ENCODE measurements around the gene GPR146.

Gene GPR146

DNA sequence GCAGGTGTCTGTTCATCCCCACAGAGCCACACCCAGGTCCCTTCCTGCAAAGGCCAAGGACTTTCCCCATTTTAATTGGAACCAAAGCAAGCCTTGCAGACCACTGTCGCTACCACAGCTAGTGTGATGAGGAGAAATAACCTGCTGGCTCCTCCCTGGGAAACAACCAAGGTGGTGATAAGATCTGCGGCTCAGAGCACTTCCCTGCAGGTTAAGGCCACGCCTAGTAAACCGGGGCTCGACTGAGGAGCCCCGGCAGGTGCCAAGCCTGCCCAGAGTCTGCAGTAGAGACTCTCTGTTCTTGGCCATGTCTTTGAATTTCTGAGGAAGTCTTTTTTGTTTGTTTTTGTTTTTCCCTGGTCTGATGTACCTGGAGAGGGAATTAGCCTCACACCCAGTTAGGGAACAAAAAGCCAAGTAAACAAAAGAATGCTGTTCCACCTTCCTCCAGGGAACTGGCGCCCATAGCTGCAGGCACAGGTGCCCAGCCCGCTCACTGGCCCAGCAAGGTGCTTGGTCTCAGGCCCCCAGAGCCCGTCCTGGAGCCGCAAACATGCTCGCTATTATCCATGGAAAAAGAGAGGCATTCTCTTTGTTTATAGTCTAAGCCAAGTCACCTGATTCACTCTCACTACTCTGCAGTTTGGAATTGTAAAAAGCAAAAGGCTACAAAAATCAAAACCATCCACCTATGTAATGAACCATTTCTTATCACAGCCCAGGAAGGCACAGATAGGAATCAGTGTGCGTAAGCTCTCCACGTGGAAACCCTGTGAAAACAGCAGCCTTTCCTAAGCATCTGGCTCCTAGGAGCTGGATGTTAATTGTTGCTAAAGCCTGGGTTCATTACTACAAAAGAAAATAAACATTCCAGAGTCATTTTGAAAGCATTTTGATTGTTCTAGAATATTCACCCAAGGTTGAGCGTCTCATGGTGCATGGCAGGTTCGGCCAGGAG, 2.7 kb downstream of the GPR146 start:
- H3K27me3 Mint-ChIP-seq = peaks cover 2% of the 10 kb centered on the region
- H3K27ac Mint-ChIP-seq = no peak overlapping the region
- no peak overlapping the region for H3K4me3 Mint-ChIP-seq
- H3K9me3 Mint-ChIP-seq = no peaks in the 10 kb centered on the region
- peaks cover 63% of the 10 kb centered on the region for H3K4me1 Mint-ChIP-seq
- no peaks in the 10 kb centered on the region for H3K36me3 Mint-ChIP-seq

DNA sequence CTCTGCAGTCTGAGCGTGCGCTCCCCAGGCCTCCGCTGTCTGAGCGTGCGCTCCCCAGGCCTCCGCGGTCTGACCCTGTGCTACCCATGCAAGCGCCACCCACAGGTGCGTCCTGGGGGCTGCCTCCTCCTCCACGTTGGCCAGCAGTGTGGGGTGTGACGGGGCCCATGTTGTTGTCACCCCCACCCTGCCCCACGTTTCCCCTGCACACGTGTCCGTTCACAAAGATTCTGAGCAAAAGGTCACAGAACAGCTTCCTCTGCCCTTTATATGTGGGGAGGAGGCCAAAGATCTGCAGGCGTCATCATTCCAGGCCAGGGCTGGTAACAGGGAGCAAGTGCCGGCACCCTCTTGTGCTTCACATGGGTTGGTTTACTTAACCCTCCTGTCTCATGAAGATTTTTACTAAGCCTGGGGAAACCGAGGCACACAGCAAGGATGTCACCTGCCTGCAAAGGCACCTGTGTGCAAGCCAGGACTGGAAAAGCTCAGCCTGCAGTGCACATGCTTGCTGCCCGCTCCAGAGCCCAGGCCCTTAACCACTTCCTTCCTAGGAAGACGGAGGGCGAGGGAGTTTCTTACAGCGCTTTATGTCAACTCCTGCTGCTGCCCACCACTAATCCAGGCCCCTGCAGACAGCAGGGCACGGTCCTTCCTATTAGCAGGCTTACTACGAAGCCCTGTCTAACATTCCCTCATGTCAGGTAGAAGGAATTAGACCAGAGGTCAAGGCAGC, 4.8 kb downstream of the GPR146 start:
- no peak overlapping the region for H3K27ac Mint-ChIP-seq
- no peaks in the 10 kb centered on the region for H3K9me3 Mint-ChIP-seq
- peaks cover 57% of the 10 kb centered on the region for H3K4me1 Mint-ChIP-seq
- H3K4me3 Mint-ChIP-seq = no peak overlapping the region
- H3K27me3 Mint-ChIP-seq = no peaks in the 10 kb centered on the region
- H3K36me3 Mint-ChIP-seq = no peaks in the 10 kb centered on the region

GRCh38 chr7:1049801-1050200, 5.5 kb downstream of the GPR146 start:
- Mint-ChIP-seq H3K4me3 (no peak overlapping the region), H3K27me3 (no peaks in the 10 kb centered on the region), H3K27ac (no peak overlapping the region), H3K9me3 (no peaks in the 10 kb centered on the region), H3K36me3 (no peaks in the 10 kb centered on the region), H3K4me1 (peaks cover 63% of the 10 kb centered on the region)

DNA sequence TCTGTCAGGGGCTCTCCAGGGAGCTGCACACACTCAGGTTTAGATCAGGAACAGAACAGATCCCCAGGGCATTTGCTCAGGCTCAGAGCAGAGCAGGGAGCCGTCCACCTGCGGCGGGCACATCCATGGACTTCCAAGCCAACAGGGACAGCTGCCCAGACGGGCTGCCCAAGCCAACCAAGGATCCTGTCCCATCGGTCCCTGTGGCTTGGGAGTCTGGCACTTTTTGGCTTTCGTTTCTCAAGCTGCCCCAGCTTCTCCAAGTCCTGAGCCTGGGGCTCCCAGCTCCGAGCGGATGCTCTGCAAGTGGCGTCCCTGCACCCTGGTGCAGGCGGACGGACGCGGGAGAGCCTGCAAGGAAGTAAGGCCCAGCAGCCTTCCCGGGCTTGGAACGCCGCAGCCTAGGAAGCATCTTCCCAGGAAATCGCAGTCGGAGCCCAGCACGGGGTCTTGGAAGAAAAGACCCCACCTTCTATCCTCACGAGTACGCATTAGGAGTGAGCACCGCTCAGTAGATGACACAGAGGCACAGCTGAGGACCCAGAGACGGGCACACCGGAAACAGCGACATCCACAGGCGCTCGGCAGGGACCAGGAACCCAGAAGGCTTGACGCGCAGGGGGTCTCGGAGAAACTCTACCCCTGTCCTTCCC, 6.0 kb downstream of the GPR146 start:
- Mint-ChIP-seq H3K27ac (no peak overlapping the region), H3K27me3 (no peaks in the 10 kb centered on the region), H3K4me3 (no peak overlapping the region), H3K4me1 (peaks cover 63% of the 10 kb centered on the region), H3K36me3 (no peaks in the 10 kb centered on the region), H3K9me3 (no peaks in the 10 kb centered on the region)

DNA sequence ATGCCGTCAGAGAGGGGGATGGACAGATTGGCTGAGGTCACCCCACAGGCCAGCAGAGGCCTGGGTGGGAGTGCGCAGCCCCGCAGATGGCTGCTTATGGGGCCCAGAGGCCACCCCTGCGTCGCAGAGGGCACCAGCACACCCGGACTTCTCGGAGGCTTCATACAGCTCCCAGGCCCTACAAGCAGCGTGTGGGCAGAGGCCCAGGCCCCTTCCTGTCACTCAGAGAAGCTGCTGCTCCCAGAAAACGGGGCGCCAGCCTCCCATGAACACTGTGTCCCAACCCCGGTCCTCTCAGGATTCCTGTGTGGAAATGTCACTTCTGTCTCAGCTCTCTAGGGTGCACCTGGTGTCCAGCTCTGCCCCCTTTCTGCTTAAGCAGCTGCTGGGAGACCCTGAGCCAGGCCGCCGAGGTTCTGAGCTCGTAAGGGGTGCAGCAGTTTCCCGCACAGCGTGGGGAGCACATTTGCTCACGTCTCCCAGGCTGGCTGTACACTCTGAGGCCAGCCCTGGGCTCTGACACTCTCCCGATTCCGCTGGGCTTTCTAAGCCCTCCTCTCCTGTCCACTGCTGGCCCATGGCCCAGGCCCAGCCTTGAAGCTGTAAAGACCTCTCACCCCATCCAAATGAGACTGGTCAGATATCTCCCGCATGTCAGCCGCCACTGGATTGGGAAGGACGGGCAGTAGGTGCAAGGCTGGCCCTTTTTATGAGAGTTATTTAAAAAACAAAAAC, 6.8 kb downstream of the GPR146 start:
- H3K27me3 Mint-ChIP-seq = no peaks in the 10 kb centered on the region
- H3K36me3 Mint-ChIP-seq = no peaks in the 10 kb centered on the region
- no peak overlapping the region for H3K27ac Mint-ChIP-seq
- no peak overlapping the region for H3K4me3 Mint-ChIP-seq
- peaks cover 63% of the 10 kb centered on the region for H3K4me1 Mint-ChIP-seq
- H3K9me3 Mint-ChIP-seq = no peaks in the 10 kb centered on the region

GRCh38 chr7:1052031-1052818, 7.9 kb downstream of the GPR146 start:
- Mint-ChIP-seq H3K36me3 (no peaks in the 10 kb centered on the region), H3K9me3 (no peaks in the 10 kb centered on the region), H3K27ac (no peak overlapping the region), H3K27me3 (no peaks in the 10 kb centered on the region), H3K4me1 (peaks cover 53% of the 10 kb centered on the region), H3K4me3 (no peak overlapping the region)

DNA sequence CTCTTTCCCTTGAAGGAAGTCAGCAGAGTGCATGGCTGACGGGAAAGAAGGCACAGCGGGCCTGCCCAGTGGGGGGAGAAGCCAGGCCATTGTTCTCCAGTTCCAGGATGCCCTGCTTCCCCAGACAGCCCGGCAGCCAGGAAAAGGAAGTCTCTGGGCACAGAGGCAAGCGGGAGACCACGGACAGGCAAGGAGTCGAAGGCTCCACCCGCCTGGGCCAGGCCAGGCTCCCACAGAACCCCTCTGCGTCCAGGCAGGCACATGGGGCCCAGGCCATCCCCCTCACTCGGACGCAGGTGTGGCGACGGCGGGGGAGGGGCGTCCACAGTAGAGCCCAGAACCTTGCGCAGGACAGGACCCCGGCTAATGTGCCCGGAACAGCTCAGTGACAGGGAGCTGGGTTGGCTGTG, 8.7 kb downstream of the GPR146 start:
- H3K27me3 Mint-ChIP-seq = no peaks in the 10 kb centered on the region
- H3K36me3 Mint-ChIP-seq = no peaks in the 10 kb centered on the region
- no peak overlapping the region for H3K27ac Mint-ChIP-seq
- H3K9me3 Mint-ChIP-seq = no peaks in the 10 kb centered on the region
- H3K4me1 Mint-ChIP-seq = peaks cover 48% of the 10 kb centered on the region
- H3K4me3 Mint-ChIP-seq = no peak overlapping the region

- Mint-ChIP-seq H3K27me3 (no peaks in the 10 kb centered on the region), H3K4me1 (peaks cover 47% of the 10 kb centered on the region), H3K27ac (no peak overlapping the region), H3K4me3 (no peak overlapping the region), H3K9me3 (no peaks in the 10 kb centered on the region), H3K36me3 (no peaks in the 10 kb centered on the region)
Observed at GRCh38 chr7:1053816-1054370, 9.5 kb downstream of the GPR146 start.

DNA sequence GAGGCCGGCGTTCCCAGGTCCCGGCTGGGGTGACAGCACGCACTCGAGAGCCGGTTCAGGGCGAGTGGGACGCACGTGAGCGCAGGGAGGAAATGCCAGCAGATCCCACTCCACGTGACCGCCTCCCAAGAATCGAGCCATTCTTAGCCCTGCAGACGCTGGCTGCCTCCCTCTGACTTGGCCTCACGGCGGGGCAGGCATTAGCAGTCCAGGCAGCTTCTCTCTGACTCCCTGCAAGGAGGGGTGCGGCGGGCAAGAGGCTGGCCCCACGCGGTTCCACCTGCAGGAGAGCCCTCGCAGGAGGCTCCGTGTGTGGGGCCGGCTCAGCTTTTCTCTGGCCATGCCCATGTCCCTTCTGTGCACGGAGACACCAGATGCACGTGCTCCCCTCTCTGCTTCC, 10.1 kb downstream of the GPR146 start:
- Mint-ChIP-seq H3K27me3 (no peaks in the 10 kb centered on the region), H3K4me3 (no peak overlapping the region), H3K4me1 (peaks cover 42% of the 10 kb centered on the region), H3K27ac (no peak overlapping the region), H3K9me3 (no peaks in the 10 kb centered on the region), H3K36me3 (no peaks in the 10 kb centered on the region)

GRCh38 chr7:1054861-1055450, 10.6 kb downstream of the GPR146 start:
- Mint-ChIP-seq H3K4me3 (peak overlapping the region; percentile 88), H3K27ac (peak overlapping the region; percentile 12), H3K9me3 (no peaks in the 10 kb centered on the region), H3K27me3 (no peaks in the 10 kb centered on the region), H3K36me3 (no peaks in the 10 kb centered on the region), H3K4me1 (peaks cover 39% of the 10 kb centered on the region)

DNA sequence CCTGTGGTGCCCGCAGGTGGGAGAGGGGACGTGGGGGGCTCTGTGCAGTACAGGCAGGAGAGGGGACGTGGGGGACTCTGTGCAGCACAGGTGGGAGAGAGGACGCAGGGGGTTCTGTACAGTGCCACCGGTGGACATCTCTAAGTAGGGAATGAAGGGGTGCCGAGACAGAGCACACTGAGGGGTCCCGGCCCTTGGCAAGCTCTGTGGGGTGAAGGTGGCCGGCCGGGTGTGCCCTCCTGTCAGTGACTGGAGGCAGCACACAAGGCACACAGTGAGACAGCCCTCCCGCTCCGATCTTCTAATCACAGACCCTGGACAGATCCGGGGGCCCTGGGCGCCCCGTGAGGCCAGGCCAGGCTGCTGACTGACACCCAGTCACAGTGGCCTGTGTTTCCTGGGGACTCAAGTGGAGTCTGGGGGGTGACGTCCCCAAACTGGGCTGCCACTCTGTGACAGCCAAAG, 11.2 kb downstream of the GPR146 start:
- no peaks in the 10 kb centered on the region for H3K36me3 Mint-ChIP-seq
- peaks cover 37% of the 10 kb centered on the region for H3K4me1 Mint-ChIP-seq

DNA sequence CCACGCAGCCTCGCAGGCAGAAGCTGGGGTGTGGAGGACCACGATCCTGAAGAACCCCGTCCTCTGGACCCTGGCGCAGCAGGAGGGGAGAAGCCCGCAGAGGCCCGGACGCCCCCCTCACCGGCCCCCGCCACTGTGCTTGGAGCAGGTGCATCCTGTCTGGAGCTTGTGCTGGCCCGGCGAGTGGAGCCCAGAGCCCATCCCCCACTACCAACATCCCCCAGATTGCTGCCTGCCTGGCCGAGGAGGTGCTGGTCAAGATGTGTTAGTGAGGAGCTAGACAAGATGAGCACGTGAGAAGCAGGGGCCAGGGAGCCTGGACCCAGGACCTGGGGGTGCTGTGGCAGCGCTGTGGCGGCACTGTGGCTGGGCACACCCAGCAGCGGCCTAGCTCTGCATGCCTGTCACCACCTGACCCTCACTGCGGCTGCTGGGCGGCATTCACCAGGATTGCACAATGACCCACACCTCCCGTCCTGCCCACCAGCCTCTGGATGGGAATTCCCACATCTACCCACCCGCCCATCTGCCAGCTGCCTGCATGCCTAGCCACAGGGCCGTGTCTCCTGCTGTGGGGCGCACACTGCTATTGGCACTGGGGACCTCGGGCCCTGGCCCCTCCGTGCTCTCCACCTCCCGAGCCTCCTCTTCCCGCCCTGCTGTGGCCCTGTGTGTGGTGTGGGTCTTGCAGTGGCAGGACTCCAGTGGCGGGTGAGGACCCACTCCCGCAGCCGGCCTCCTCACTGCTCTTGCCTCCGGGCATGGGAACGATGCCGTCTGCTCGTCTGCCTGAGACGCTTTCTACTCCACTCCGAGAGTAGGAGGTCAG, 11.8 kb downstream of the GPR146 start:
- no peaks in the 10 kb centered on the region for H3K36me3 Mint-ChIP-seq
- H3K27me3 Mint-ChIP-seq = no peaks in the 10 kb centered on the region
- H3K27ac Mint-ChIP-seq = no peak overlapping the region
- no peaks in the 10 kb centered on the region for H3K9me3 Mint-ChIP-seq
- peaks cover 37% of the 10 kb centered on the region for H3K4me1 Mint-ChIP-seq
- peak overlapping the region; percentile 88 for H3K4me3 Mint-ChIP-seq

More for the DNA sequence above, 11.2 kb downstream of the GPR146 start:
- no peaks in the 10 kb centered on the region for H3K27me3 Mint-ChIP-seq
- H3K9me3 Mint-ChIP-seq = no peaks in the 10 kb centered on the region
- peak overlapping the region; percentile 12 for H3K27ac Mint-ChIP-seq
- H3K4me3 Mint-ChIP-seq = peak overlapping the region; percentile 88

- H3K27ac Mint-ChIP-seq = no peak overlapping the region
- H3K4me3 Mint-ChIP-seq = peak overlapping the region; percentile 30
- no peaks in the 10 kb centered on the region for H3K27me3 Mint-ChIP-seq
- peaks cover 32% of the 10 kb centered on the region for H3K4me1 Mint-ChIP-seq
- H3K36me3 Mint-ChIP-seq = no peaks in the 10 kb centered on the region
- H3K9me3 Mint-ChIP-seq = no peaks in the 10 kb centered on the region
Observed at GRCh38 chr7:1056785-1057410, 12.6 kb downstream of the GPR146 start.

Data from activated naive CD4-positive, alpha-beta T cell treated with anti-CD3 and anti-CD28 coated beads, Interleukin-2, amount 50 U/mL, for 24 hours (primary cell).